AG04449 (cell line): ENCODE data around the gene BCAR1.
"Not testable (repeated sequence)": the region's sequence is repeated elsewhere in the genome, so short reads cannot be mapped to it uniquely, and the experiment has no call there.

Source experiments
- CTCF ChIA-PET: fragments of 350-600 bp; formaldehyde crosslinking; extraction: SDS; loops from one replicate; lab custom pipeline; 2021; ENCODE audit warnings: antibody characterized with exemption; lab: Yijun Ruan, JAX
- POLR2A ChIA-PET: fragments of 400-600, 350-600 bp; formaldehyde crosslinking; extraction: SDS; loops from one replicate; lab custom pipeline; 2020; ENCODE audit warnings: antibody characterized with exemption, inconsistent platforms; lab: Yijun Ruan, JAX
- DNase-seq: peaks from one replicate; pipeline ENCODE4 v3.0.0-alpha.2; 2010; ENCODE audit warnings: low read depth, low spot score
- H3K4me3 ChIP-seq: 2 replicates; pipeline ENCODE4 v1.5.1; 2011; ENCODE audit warnings: low read depth, mild to moderate bottlenecking, control low read depth, low read length
- CTCF ChIP-seq: IDR thresholded peaks from one replicate; pipeline ENCODE4 v1.5.1; 2011; ENCODE audit warnings: mild to moderate bottlenecking, moderate library complexity, low read length, control low read depth, inconsistent platforms; ENCODE audit not compliant: insufficient read depth; ENCODE audit errors: missing control alignments

BCAR1 gene

GRCh38 chr16:75204905-75205304 lies 46.5 kb downstream of the BCAR1 start:
- DNase-seq, H3K4me3 ChIP-seq, POLR2A ChIA-PET: not testable (repeated sequence)
- CTCF ChIA-PET: interaction anchor here (9.8 kb wide), 1 partner anchor 194 kb away, joined by 342 read pairs; no protein-coding TSS in a partner anchor

- H3K4me3 ChIP-seq: no peak overlapping the region
- no peak for DNase-seq
- ChIA-PET CTCF (interaction anchor here (7.5 to 9.8 kb wide), 2 partner anchors 15 to 194 kb away, joined by 74 to 342 read pairs; partner anchors contain the start of gene CTRB1), POLR2A (no interaction called here)
- no peak for TF ChIP-seq CTCF
Observed at GRCh38 chr16:75204410-75204758, 47.0 kb downstream of the BCAR1 start.

GRCh38 chr16:75203667-75204409 lies 47.6 kb downstream of the BCAR1 start:
- H3K4me3 ChIP-seq: no peak overlapping the region
- CTCF ChIA-PET: interaction anchor here (5.9 to 9.8 kb wide), 3 partner anchors 15 to 195 kb away, joined by 33 to 342 read pairs (median 74); partner anchors contain the start of gene CTRB1
- DNase-seq: no peak
- TF ChIP-seq CTCF: no peak
- POLR2A ChIA-PET: no interaction called here

GRCh38 chr16:75203096-75203495 lies 48.3 kb downstream of the BCAR1 start:
- no peak overlapping the region for H3K4me3 ChIP-seq
- TF ChIP-seq CTCF: no peak
- DNase-seq: no peak
- ChIA-PET CTCF (interaction anchor here (2.4 to 9.8 kb wide), 5 partner anchors 13 to 314 kb away, joined by 5 to 342 read pairs (median 33); partner anchors contain the start of gene CTRB1), POLR2A (no interaction called here)

GRCh38 chr16:75202069-75202590 lies 49.3 kb downstream of the BCAR1 start:
- ChIA-PET CTCF (interaction anchor here (0.6 to 9.8 kb wide), 9 partner anchors 12 to 315 kb away, joined by 3 to 342 read pairs (median 22); partner anchors contain the start of genes CTRB1 and TMEM170A), POLR2A (no interaction called here)
- TF ChIP-seq CTCF: no peak
- DNase-seq: no peak
- H3K4me3 ChIP-seq: no peak overlapping the region

- no peak overlapping the region for H3K4me3 ChIP-seq
- no peak for DNase-seq
- ChIA-PET POLR2A (interaction anchor here (0.5 kb wide), 1 partner anchor 311 kb away, joined by 3 read pairs; no protein-coding TSS in a partner anchor), CTCF (interaction anchor here (0.9 to 9.8 kb wide), 33 partner anchors 8 to 568 kb away, joined by 3 to 342 read pairs (median 8); partner anchors contain the start of genes ADAT1, CFDP1, CTRB1 and TMEM170A)
- TF ChIP-seq CTCF: no peak
Observed at GRCh38 chr16:75198135-75198600, 53.3 kb downstream of the BCAR1 start.
